Measurements from ENCODE around the gene DNAH6.

The DNAH6 gene

GRCh38 chr2:84697895-84698294 lies 181.6 kb downstream of the DNAH6 start:
- no peak for DNase-seq (ENCODE audit: low read depth)

- no peak for DNase-seq (ENCODE audit: low read depth)
These were observed 183.7 kb downstream of the DNAH6 start for GRCh38 chr2:84700006-84700405.

DNA sequence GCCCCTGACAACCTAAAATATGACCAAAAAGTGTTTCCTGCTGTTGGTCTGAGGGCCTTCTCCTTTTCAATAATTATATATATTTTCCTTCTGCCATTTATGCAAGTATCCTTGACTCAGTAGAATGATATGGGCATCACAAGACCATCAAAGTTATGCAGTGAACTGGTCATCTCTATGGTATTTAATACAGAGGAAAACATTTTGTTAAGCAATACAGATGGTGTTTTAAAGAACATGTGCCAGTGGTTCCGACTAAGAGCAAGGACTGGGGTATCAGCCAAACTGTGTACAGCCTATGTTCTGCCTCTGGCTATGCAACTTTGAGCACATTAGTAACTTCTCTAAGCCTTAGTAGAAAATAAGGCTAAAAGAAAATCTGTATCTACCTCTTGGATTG lies 185.6 kb downstream of the DNAH6 start:
- DNase-seq (ENCODE audit: low read depth), result peak; percentile 89

DNA sequence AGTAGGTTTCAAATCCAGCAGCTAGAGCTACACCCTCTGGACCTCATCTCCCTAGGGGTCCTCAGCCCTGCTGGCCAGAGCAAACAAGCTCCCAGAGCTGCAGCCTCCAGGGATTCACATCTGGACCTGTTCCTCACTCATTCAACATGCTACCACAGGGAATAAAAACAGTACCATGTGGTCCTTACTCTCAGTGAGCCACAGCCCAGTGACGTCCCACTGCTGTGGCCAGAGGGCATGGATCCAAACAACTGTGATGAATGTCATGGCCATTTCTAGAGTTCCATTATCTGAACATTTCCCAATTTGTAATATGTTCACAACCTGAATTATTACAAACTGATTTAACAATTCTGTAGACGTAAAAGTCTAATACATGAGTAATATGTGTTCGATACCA lies 186.6 kb downstream of the DNAH6 start:
- DNase-seq (ENCODE audit: low read depth), result no peak

DNA sequence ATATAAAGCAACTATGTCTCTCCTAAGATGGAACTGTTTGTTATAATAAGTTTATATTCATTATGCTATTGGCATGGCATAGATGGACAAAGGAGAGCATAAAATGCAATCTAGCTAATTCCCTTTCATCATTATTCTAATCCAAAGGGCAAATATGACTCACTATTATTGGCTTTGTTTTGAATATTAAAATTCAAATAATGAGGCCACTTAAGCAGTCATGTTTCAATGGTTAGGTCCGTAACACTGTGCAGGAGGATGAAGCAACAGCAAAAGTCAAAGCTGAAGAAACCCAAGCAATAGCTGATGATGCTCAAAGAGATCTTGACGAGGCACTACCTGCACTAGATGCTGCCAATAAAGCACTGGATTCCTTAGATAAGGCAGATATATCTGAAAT lies 187.5 kb downstream of the DNAH6 start:
- no peak for DNase-seq (ENCODE audit: low read depth)

DNA sequence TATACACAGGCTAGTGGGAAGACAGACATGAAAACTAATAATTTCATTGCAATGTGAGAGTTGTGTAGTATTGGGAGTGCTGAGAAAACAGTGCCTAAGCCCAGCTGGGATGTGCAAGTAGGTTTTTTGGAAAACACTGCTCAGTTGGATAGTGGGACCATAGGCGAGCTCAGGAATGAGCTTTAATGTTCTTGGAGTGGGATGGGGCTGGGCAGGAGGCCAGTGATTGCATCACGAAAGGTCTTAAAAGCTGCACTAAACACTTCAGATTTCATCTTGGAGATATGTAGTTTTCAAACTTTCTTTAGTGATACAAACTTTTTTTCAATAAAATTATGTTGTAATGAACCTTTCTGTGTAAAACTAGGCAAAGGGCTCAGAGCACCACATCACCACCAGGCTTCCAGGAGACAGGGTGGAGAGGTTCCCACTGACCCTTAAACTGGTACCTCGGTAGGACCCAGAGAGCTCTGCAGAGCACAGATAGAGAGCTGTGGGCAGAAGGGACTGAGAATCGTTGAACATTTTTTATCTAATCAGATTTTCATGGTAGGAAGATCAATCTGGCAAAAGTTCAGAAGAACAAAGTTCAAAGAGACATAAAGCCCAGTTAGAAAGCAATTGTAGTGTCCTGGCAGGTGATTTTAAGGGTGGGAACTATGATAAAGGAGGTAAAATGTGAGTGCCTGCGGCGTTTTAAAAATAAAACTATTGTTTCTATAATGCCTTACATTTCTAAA lies 188.4 kb downstream of the DNAH6 start:
- DNase-seq (ENCODE audit: low read depth), result no peak

DNA sequence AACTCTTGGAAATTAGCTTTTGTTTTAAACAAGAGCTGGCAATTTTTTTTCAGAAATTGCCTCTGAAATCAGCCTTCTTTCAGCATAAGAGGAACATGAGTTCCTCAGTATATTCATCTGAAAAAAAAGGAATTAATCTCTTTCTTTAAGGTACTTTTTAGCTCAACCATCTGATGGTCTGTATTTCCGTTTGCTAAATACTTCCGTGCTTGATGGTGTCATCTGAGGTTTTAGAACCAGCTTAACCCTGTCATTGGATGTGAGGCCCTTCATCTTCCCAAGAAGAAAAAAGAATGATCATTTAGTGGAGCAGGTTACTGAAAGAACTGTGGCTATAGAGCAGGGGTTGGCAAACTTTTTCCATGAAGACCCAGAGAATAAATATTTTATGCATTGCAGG lies 189.6 kb downstream of the DNAH6 start:
- DNase-seq (ENCODE audit: low read depth), result no peak

GRCh38 chr2:84708442-84708841 lies 192.1 kb downstream of the DNAH6 start:
- DNase-seq (ENCODE audit: low read depth), result no peak

- no peak for DNase-seq (ENCODE audit: low read depth)
These were observed 195.4 kb downstream of the DNAH6 start for GRCh38 chr2:84711651-84712050.

GRCh38 chr2:84713441-84713840 lies 197.1 kb downstream of the DNAH6 start:
- no peak for DNase-seq (ENCODE audit: low read depth)

- no peak for DNase-seq (ENCODE audit: low read depth)
These were observed 200.3 kb downstream of the DNAH6 start for GRCh38 chr2:84716564-84716963.

DNA sequence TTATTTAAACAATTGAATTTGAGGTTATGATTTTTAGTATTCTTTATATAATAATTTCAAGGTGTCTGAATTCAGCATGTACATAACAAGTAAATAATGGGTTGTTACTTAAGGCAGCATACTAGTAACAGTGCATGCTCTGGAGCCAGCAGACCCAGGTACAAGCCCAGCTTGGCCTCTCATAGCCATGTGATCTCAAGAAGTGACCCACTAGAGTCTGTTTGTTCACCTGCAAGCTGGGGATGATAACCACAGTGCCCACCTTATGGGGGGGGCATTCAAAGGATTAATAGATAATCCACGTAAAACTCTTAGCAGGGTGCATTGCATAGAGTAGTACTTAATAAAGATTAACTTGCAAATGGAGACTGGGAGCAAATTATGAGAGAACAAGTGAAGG lies 201.0 kb downstream of the DNAH6 start:
- no peak for DNase-seq (ENCODE audit: low read depth)

GRCh38 chr2:84719434-84719833 lies 203.1 kb downstream of the DNAH6 start:
- DNase-seq (ENCODE audit: low read depth), result no peak

- no peak for DNase-seq (ENCODE audit: low read depth)
These were observed 207.5 kb downstream of the DNAH6 start for GRCh38 chr2:84723831-84724230.

- no peak for DNase-seq (ENCODE audit: low read depth)
These were observed 209.4 kb downstream of the DNAH6 start for GRCh38 chr2:84725717-84726116.

DNA sequence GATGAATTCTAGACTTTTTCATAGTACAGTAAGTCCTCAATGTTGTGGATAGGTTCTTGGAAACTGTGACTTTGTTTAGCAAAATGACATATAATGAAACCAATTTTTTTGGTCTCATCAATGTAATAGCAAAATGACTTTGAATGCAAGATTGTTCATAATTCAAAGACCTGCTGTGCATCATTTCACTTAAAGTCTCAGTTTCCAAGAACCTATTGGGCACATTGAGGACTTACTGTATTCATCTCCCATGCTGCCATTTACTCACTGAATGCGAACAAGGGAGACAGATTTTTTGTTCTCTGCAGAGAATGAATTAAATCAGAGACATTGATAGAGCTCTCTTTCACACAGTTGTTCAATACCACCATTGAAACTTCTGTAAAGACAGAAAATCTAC lies 211.0 kb downstream of the DNAH6 start:
- DNase-seq (ENCODE audit: low read depth), result no peak

- no peak for DNase-seq (ENCODE audit: low read depth)
These were observed 212.9 kb downstream of the DNAH6 start for GRCh38 chr2:84729224-84729623.

GRCh38 chr2:84731185-84731584 lies 214.9 kb downstream of the DNAH6 start:
- no peak for DNase-seq (ENCODE audit: low read depth)

- no peak for DNase-seq (ENCODE audit: low read depth)
These were observed 216.8 kb downstream of the DNAH6 start for GRCh38 chr2:84732897-84733778.

- DNase-seq (ENCODE audit: low read depth), result no peak
These were observed 219.1 kb downstream of the DNAH6 start for GRCh38 chr2:84735389-84735788.

DNA sequence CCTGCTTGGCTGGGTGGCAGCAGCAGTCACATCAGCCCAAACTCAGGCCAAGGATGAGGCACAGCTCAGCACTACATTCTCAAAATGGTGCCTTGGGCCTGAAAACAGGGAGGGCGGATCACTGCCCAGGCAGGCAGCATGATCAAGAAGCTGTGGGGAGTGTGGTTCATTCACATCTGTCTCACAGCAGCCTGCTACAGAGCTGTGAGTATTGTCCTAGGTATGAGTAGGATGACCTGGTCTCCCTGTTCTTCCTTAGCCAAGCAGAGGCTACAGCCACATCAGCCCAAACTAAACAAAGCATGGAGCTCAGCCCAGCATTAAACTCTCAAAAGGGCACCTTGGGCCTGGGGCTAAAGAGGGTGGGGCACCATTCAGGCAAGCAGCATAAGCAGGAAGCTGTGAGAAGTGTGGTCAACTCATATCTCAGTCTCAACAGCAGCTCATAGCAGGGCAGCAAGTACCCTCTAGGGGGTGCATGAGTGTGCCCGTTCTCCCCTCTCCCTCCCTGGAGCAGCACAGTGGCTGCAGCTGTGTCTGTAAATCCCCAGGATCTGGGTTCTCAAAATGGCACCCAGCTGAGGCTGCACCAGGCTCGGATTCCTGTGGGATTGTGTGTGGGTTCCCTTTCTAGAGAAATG lies 225.0 kb downstream of the DNAH6 start:
- no peak for DNase-seq (ENCODE audit: low read depth)

DNA sequence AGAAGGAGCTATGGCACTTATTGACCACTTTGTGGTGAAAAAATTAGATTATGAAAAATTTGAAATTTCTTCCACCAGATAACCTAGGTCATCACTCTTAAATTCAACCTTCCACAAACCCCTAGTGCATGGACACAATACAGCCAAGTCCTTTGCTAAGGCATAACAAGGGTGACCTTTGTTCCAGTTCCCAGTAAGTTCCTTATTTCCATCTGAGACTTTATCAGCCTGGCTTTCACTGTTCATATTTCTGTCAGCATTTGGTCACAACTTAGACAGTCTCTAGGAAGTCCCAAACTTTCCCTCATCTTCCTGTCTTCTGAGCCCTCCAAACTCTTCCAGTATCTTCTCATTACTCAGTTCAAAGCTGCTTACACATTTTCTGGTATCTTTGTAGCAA lies 232.0 kb downstream of the DNAH6 start:
- DNase-seq (ENCODE audit: low read depth), result no peak

GRCh38 chr2:84749442-84749841 lies 233.1 kb downstream of the DNAH6 start:
- no peak for DNase-seq (ENCODE audit: low read depth)

All from GM04504 (cell line).